SU-DHL-6 (cell line): Measurements from ENCODE around the gene SPACA4.

Source experiments
- CTCF ChIP-seq: fragments of 200-600 bp; sonication (generic); IDR thresholded peaks from one replicate; pipeline ENCODE4 v1.5.1; 2017; ENCODE audit warnings: antibody characterized with exemption, mild to moderate bottlenecking, low read length, moderate library complexity; ENCODE audit not compliant: insufficient read depth, poor library complexity, severe bottlenecking
- EZH2phosphoT487 ChIP-seq: fragments of 200-600 bp; sonication (generic), shearing (Covaris generic); conservative IDR thresholded peaks from 2 replicates; pipeline ENCODE4 v1.6.1; 2018; ENCODE audit warnings: mild to moderate bottlenecking, antibody characterized with exemption, low read length, moderate library complexity, mixed read lengths

GRCh38 chr19:48634424-48635262 lies 28.1 kb downstream of the SPACA4 start:
- TF ChIP-seq CTCF (no peak), EZH2phosphoT487 (no peak)
